ENCODE measurements around the gene TMEM120B.

The TMEM120B gene

GRCh38 chr12:121720762-121721161 lies 8.2 kb downstream of the TMEM120B start:
- no peak for DNase-seq (ENCODE audit: extremely low spot score)
- POLR2A ChIA-PET, result interaction anchor here (0.9 kb wide), 1 partner anchor 9 kb away, joined by 3 read pairs; no protein-coding TSS in a partner anchor
- CTCF ChIA-PET, result interaction anchor here (0.6 to 0.8 kb wide), 2 partner anchors 17 to 86 kb away, joined by 3 read pairs; no protein-coding TSS in a partner anchor
- no peak for TF ChIP-seq SP1 (IDR thresholded peaks at IDR 0.05)
- no peak for TF ChIP-seq ZNF384 (IDR thresholded peaks at IDR 0.05)
- no peak for TF ChIP-seq HDGF (IDR thresholded peaks at IDR 0.05; ENCODE audit: borderline replicate concordance)
- no peak for TF ChIP-seq BHLHE40 (IDR thresholded peaks at IDR 0.05; ENCODE audit: borderline replicate concordance)
- TF ChIP-seq PKNOX1 (IDR thresholded peaks at IDR 0.05), result no peak
- TF ChIP-seq FOXM1 (IDR thresholded peaks at IDR 0.05; ENCODE audit: borderline replicate concordance), result no peak
- no peak for TF ChIP-seq NFRKB (IDR thresholded peaks at IDR 0.05)
- no peak for TF ChIP-seq FOXA1 (IDR thresholded peaks at IDR 0.05)
- TF ChIP-seq ARNT (IDR thresholded peaks at IDR 0.05), result no peak
- TF ChIP-seq FOXK2 (IDR thresholded peaks at IDR 0.05), result no peak
- TF ChIP-seq SUZ12 (IDR thresholded peaks at IDR 0.05), result no peak
- no peak for TF ChIP-seq TARDBP (IDR thresholded peaks at IDR 0.05)
- no peak for TF ChIP-seq LEF1 (IDR thresholded peaks at IDR 0.05; ENCODE audit: borderline replicate concordance)
- TF ChIP-seq ELF4 (IDR thresholded peaks at IDR 0.05), result no peak
- TF ChIP-seq CTBP1 (IDR thresholded peaks at IDR 0.05; ENCODE audit: borderline replicate concordance), result no peak
- no peak for TF ChIP-seq L3MBTL2 (conservative IDR thresholded peaks at IDR 0.05)

- no peak for TF ChIP-seq TARDBP (IDR thresholded peaks at IDR 0.05)
- ChIA-PET POLR2A (interaction anchor here (0.6 kb wide), 1 partner anchor 80 kb away, joined by 3 read pairs; no protein-coding TSS in a partner anchor), CTCF (no interaction called here)
- DNase-seq (ENCODE audit: extremely low spot score), result no peak
These were observed 10.0 kb downstream of the TMEM120B start for GRCh38 chr12:121722511-121722910.

GRCh38 chr12:121723200-121723599 lies 10.6 kb downstream of the TMEM120B start:
- TF ChIP-seq FOXM1 (IDR thresholded peaks at IDR 0.05; ENCODE audit: borderline replicate concordance), result no peak
- TF ChIP-seq HDGF (IDR thresholded peaks at IDR 0.05; ENCODE audit: borderline replicate concordance), result no peak
- TF ChIP-seq NFRKB (IDR thresholded peaks at IDR 0.05), result no peak
- TF ChIP-seq SP1 (IDR thresholded peaks at IDR 0.05), result no peak
- TF ChIP-seq ARNT (IDR thresholded peaks at IDR 0.05), result no peak
- no peak for TF ChIP-seq FOXK2 (IDR thresholded peaks at IDR 0.05)
- TF ChIP-seq L3MBTL2 (conservative IDR thresholded peaks at IDR 0.05), result no peak
- TF ChIP-seq LEF1 (IDR thresholded peaks at IDR 0.05; ENCODE audit: borderline replicate concordance), result no peak
- no peak for TF ChIP-seq ELF4 (IDR thresholded peaks at IDR 0.05)
- TF ChIP-seq FOXA1 (IDR thresholded peaks at IDR 0.05), result no peak
- TF ChIP-seq PKNOX1 (IDR thresholded peaks at IDR 0.05), result no peak
- TF ChIP-seq ZNF384 (IDR thresholded peaks at IDR 0.05), result no peak
- no peak for TF ChIP-seq CTBP1 (IDR thresholded peaks at IDR 0.05; ENCODE audit: borderline replicate concordance)
- no peak for TF ChIP-seq SUZ12 (IDR thresholded peaks at IDR 0.05)
- no peak for TF ChIP-seq BHLHE40 (IDR thresholded peaks at IDR 0.05; ENCODE audit: borderline replicate concordance)
- TF ChIP-seq TARDBP (IDR thresholded peaks at IDR 0.05), result no peak
- no peak for DNase-seq (ENCODE audit: extremely low spot score)
- CTCF ChIA-PET, result no interaction called here
- POLR2A ChIA-PET, result interaction anchor here (0.8 kb wide), 1 partner anchor 11 kb away, joined by 3 read pairs; the partner anchor contains the start of gene TMEM120B

GRCh38 chr12:121724925-121725324 lies 12.4 kb downstream of the TMEM120B start:
- ChIA-PET CTCF (no interaction called here), POLR2A (no interaction called here)
- DNase-seq (ENCODE audit: extremely low spot score), result no peak
- TF ChIP-seq CTBP1 (IDR thresholded peaks at IDR 0.05; ENCODE audit: borderline replicate concordance) (no peak), TARDBP (IDR thresholded peaks at IDR 0.05) (no peak), SP1 (IDR thresholded peaks at IDR 0.05) (no peak), BHLHE40 (IDR thresholded peaks at IDR 0.05; ENCODE audit: borderline replicate concordance) (no peak), SUZ12 (IDR thresholded peaks at IDR 0.05) (no peak), ELF4 (IDR thresholded peaks at IDR 0.05) (no peak), FOXA1 (IDR thresholded peaks at IDR 0.05) (no peak), NFRKB (IDR thresholded peaks at IDR 0.05) (no peak), ARNT (IDR thresholded peaks at IDR 0.05) (no peak), FOXM1 (IDR thresholded peaks at IDR 0.05; ENCODE audit: borderline replicate concordance) (no peak), ZNF384 (IDR thresholded peaks at IDR 0.05) (no peak)

GRCh38 chr12:121725423-121725822 lies 12.9 kb downstream of the TMEM120B start:
- DNase-seq (ENCODE audit: extremely low spot score), result no peak
- ChIA-PET POLR2A (no interaction called here), CTCF (no interaction called here)
- no peak for TF ChIP-seq FOXK2 (IDR thresholded peaks at IDR 0.05)

- TF ChIP-seq SP1 (IDR thresholded peaks at IDR 0.05), result no peak
- no peak for TF ChIP-seq L3MBTL2 (conservative IDR thresholded peaks at IDR 0.05)
- TF ChIP-seq NFRKB (IDR thresholded peaks at IDR 0.05), result no peak
- no peak for TF ChIP-seq FOXM1 (IDR thresholded peaks at IDR 0.05; ENCODE audit: borderline replicate concordance)
- no peak for TF ChIP-seq LEF1 (IDR thresholded peaks at IDR 0.05; ENCODE audit: borderline replicate concordance)
- no peak for TF ChIP-seq ELF4 (IDR thresholded peaks at IDR 0.05)
- TF ChIP-seq ARNT (IDR thresholded peaks at IDR 0.05), result no peak
- ChIA-PET POLR2A (interaction anchor here (0.7 kb wide), 1 partner anchor 16 kb away, joined by 3 read pairs; no protein-coding TSS in a partner anchor), CTCF (no interaction called here)
- no peak for DNase-seq (ENCODE audit: extremely low spot score)
These were observed 16.5 kb downstream of the TMEM120B start for GRCh38 chr12:121729021-121729420.

- no peak for TF ChIP-seq FOXM1 (IDR thresholded peaks at IDR 0.05; ENCODE audit: borderline replicate concordance)
- no peak for TF ChIP-seq FOXK2 (IDR thresholded peaks at IDR 0.05)
- no peak for TF ChIP-seq PKNOX1 (IDR thresholded peaks at IDR 0.05)
- TF ChIP-seq FOXA1 (IDR thresholded peaks at IDR 0.05), result no peak
- TF ChIP-seq ELF4 (IDR thresholded peaks at IDR 0.05), result no peak
- TF ChIP-seq ZNF384 (IDR thresholded peaks at IDR 0.05), result no peak
- TF ChIP-seq CTBP1 (IDR thresholded peaks at IDR 0.05; ENCODE audit: borderline replicate concordance), result no peak
- TF ChIP-seq BHLHE40 (IDR thresholded peaks at IDR 0.05; ENCODE audit: borderline replicate concordance), result no peak
- DNase-seq (ENCODE audit: extremely low spot score), result no peak
- POLR2A ChIA-PET, result no interaction called here
- CTCF ChIA-PET, result no interaction called here
These were observed 18.9 kb downstream of the TMEM120B start for GRCh38 chr12:121731473-121731872.
